OCI-LY3 (cell line): ENCODE results near the gene SPOCK1.

Experiments used
- H2AFZ ChIP-seq: fragments of 200-600, 300-600 bp; shearing (Covaris generic); 2 replicates; pipeline ENCODE4 v1.6.0; 2014; ENCODE audit warnings: antibody characterized with exemption, low read depth, low read length
- H3K27ac ChIP-seq: fragments of 200-600, 300-600 bp; sonication (generic); 2 replicates; pipeline ENCODE4 v1.5.1; 2014; ENCODE audit warnings: mild to moderate bottlenecking, low read length, moderate library complexity, mixed read lengths
- H3K27me3 ChIP-seq: fragments of 200-600, 300-600 bp; sonication (generic); 2 replicates; pipeline ENCODE4 v1.6.1; 2014; ENCODE audit warnings: low read depth, low read length, mixed read lengths
- H3K36me3 ChIP-seq: fragments of 200-600, 300-600 bp; sonication (generic); replicated peaks from 2 replicates; pipeline ENCODE3; 2014; ENCODE audit warnings: low read depth, low read length, mixed read lengths
- H3K4me1 ChIP-seq: fragments of 300-600, 200-600 bp; sonication (generic); 2 replicates; pipeline ENCODE4 v1.6.1; 2014; ENCODE audit warnings: low read length, mixed read lengths
- H3K4me2 ChIP-seq: fragments of 200-600, 300-600 bp; sonication (generic); 2 replicates; pipeline ENCODE4 v1.6.1; 2014; ENCODE audit warnings: low read length, mixed read lengths
- H3K4me3 ChIP-seq: fragments of 300-600, 200-600 bp; sonication (generic); 2 replicates; pipeline ENCODE4 v1.5.1; 2014; ENCODE audit warnings: antibody characterized with exemption, mild to moderate bottlenecking, low read length, moderate library complexity
- H3K79me2 ChIP-seq: fragments of 300-600, 200-600 bp; shearing (Covaris generic); 2 replicates; pipeline ENCODE4 v1.6.1; 2014; ENCODE audit warnings: mild to moderate bottlenecking, low read length, mixed read lengths
- H3K9ac ChIP-seq: fragments of 300-600, 200-600 bp; shearing (Covaris generic); 2 replicates; pipeline ENCODE4 v1.6.0; 2014; ENCODE audit warnings: mild to moderate bottlenecking, low read length, moderate library complexity
- H3K9me3 ChIP-seq: fragments of 200-600, 300-600 bp; shearing (Covaris generic); 2 replicates; pipeline ENCODE4 v1.6.1; 2014; ENCODE audit warnings: low read length, mixed read lengths; ENCODE audit not compliant: insufficient read depth
- H4K20me1 ChIP-seq: fragments of 200-600, 300-600 bp; sonication (generic); 2 replicates; pipeline ENCODE4 v1.6.1; 2016; ENCODE audit warnings: low read length, mixed read lengths; ENCODE audit not compliant: insufficient read depth
- CTCF ChIP-seq: fragments of 200-600, 300-600 bp; sonication (generic); IDR thresholded peaks from 2 replicates; pipeline ENCODE4 v1.5.1; 2014; ENCODE audit warnings: antibody characterized with exemption, low read length, low read depth
- EZH2phosphoT487 ChIP-seq: fragments of 200-600 bp; shearing (Covaris generic); IDR thresholded peaks from 2 replicates; pipeline ENCODE4 v1.6.1; 2018; ENCODE audit warnings: antibody characterized with exemption, mixed run types, low read depth

The SPOCK1 gene

GRCh38 chr5:137114529-137114928 is 384.6 kb downstream of the SPOCK1 start:
- Histone ChIP-seq H3K79me2 (no peaks in the 10 kb centered on the region), H4K20me1 (no peaks in the 10 kb centered on the region), H3K4me3 (no peak overlapping the region), H3K36me3 (no peaks in the 10 kb centered on the region), H3K9ac (no peak overlapping the region), H3K9me3 (no peaks in the 10 kb centered on the region), H3K4me2 (no peak overlapping the region), H2AFZ (no peak overlapping the region), H3K27me3 (no peaks in the 10 kb centered on the region), H3K27ac (no peak overlapping the region), H3K4me1 (no peaks in the 10 kb centered on the region)
- TF ChIP-seq EZH2phosphoT487 (no peak), CTCF (no peak)

DNA sequence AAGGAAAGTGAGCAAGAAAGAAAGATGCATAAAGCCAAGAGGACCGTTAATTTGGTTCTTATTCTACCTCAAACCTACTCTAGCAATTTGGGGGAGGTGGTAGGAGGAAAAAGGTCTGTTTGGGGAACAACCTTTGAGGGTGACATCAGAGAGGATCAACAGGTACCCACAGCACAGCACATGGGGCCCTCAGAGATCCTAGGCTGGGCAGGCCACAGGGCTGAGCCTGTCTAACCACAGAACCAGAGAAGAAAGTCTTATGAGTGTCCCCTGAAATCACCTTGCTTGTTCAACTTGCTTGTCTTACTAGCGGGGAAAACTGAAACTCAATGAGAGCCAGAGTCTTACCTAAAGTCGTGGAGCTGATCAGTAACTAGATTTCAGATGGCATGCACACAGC is 385.2 kb downstream of the SPOCK1 start:
- no peak overlapping the region for H3K9ac ChIP-seq
- no peaks in the 10 kb centered on the region for H3K4me1 ChIP-seq
- TF ChIP-seq EZH2phosphoT487 (no peak), CTCF (no peak)
- H3K27ac ChIP-seq, result no peak overlapping the region
- H3K27me3 ChIP-seq, result no peaks in the 10 kb centered on the region
- H3K4me2 ChIP-seq, result no peak overlapping the region
- H3K79me2 ChIP-seq, result no peaks in the 10 kb centered on the region
- H4K20me1 ChIP-seq, result no peaks in the 10 kb centered on the region
- no peak overlapping the region for H3K4me3 ChIP-seq
- H3K36me3 ChIP-seq, result no peaks in the 10 kb centered on the region
- H3K9me3 ChIP-seq, result no peaks in the 10 kb centered on the region
- H2AFZ ChIP-seq, result no peak overlapping the region

DNA sequence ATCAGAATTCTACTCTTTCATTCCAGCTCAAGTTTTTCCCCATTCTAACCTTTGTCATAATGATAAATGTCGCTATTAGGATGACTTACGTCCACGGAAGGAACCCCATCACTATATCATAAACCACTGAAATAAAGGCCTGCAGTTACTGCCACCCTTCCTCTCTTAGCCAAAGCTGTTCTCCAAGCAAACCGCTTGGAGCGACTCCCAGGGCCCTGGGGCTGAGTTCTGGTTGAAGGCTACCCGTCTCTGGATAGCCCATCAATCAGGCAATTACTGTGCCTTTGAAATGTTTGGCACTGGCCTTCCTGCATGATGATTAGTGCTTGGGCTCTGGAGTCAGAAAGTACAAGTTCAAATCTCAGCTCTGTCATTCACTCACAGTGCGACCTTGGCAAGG is 386.0 kb downstream of the SPOCK1 start:
- Histone ChIP-seq H3K4me1 (no peaks in the 10 kb centered on the region), H3K27ac (no peak overlapping the region), H3K9me3 (no peaks in the 10 kb centered on the region), H4K20me1 (no peaks in the 10 kb centered on the region), H3K36me3 (no peaks in the 10 kb centered on the region), H3K4me3 (no peak overlapping the region), H3K4me2 (no peak overlapping the region), H3K27me3 (no peaks in the 10 kb centered on the region), H3K9ac (no peak overlapping the region), H2AFZ (no peak overlapping the region), H3K79me2 (no peaks in the 10 kb centered on the region)
- TF ChIP-seq CTCF, result no peak
- no peak for TF ChIP-seq EZH2phosphoT487

GRCh38 chr5:137105351-137106035 is 393.6 kb downstream of the SPOCK1 start:
- H3K9ac ChIP-seq, result no peak overlapping the region
- H3K9me3 ChIP-seq, result no peaks in the 10 kb centered on the region
- no peaks in the 10 kb centered on the region for H3K79me2 ChIP-seq
- H3K27me3 ChIP-seq, result no peaks in the 10 kb centered on the region
- no peaks in the 10 kb centered on the region for H3K4me1 ChIP-seq
- no peaks in the 10 kb centered on the region for H3K36me3 ChIP-seq
- no peak overlapping the region for H2AFZ ChIP-seq
- no peak overlapping the region for H3K4me2 ChIP-seq
- H3K4me3 ChIP-seq, result no peak overlapping the region
- H3K27ac ChIP-seq, result no peak overlapping the region
- H4K20me1 ChIP-seq, result no peaks in the 10 kb centered on the region
- TF ChIP-seq EZH2phosphoT487 (no peak), CTCF (no peak)
